AG04450 (cell line): ENCODE results near the gene TXN. TPM values are rescaled to one million over a fixed set of nuclear protein-coding genes. Genes with fewer than 3 reads are reported as not detected.
"Not testable (repeated sequence)": the region's sequence is repeated elsewhere in the genome, so short reads cannot be mapped to it uniquely, and the experiment has no call there.

Experiments used
- CTCF ChIA-PET: fragments of 300-600, 350-600 bp; formaldehyde crosslinking; extraction: SDS; loops from one replicate; lab custom pipeline; 2022; ENCODE audit warnings: antibody characterized with exemption, inconsistent platforms; lab: Charles Lee
- POLR2A ChIA-PET: fragments of 350-600 bp; formaldehyde crosslinking; extraction: SDS; loops from one replicate; lab custom pipeline; 2021; ENCODE audit warnings: antibody characterized with exemption, inconsistent platforms; lab: Yijun Ruan, JAX
- DNase-seq: peaks from one replicate; pipeline ENCODE4 v3.0.0-alpha.2; 2011; ENCODE audit warnings: low read depth, low spot score
- H3K27ac ChIP-seq: one replicate; pipeline ENCODE4 v1.5.1; 2012; ENCODE audit warnings: low read depth, low read length, control low read depth
- H3K27me3 ChIP-seq: one replicate; pipeline ENCODE4 v1.6.0; 2012; ENCODE audit warnings: low read length; ENCODE audit not compliant: control insufficient read depth, insufficient read depth
- H3K4me3 ChIP-seq: 2 replicates; pipeline ENCODE4 v1.5.1; 2011; ENCODE audit warnings: mild to moderate bottlenecking, low read depth, low read length, control low read depth
- H3K9me3 ChIP-seq: 2 replicates; pipeline ENCODE4 v1.5.1; 2012; ENCODE audit warnings: low read length; ENCODE audit not compliant: control insufficient read depth, insufficient read depth
- polyA plus RNA-seq: library from polyadenylated mRNA; depleted of rRNA; stranded (reverse); fragments of >200 nt; gene quantifications from 2 replicates; pipeline ENCODE4 v1.2.3, GENCODE V29; 2011
- TF ChIP-seq, protein P1 (sequence below): IDR thresholded peaks from 2 replicates; pipeline ENCODE4 v1.5.1; 2011; ENCODE audit warnings: low read depth, low read length, control low read depth, inconsistent platforms

Gene TXN
- polyA plus RNA-seq, 1 experiment = 630 TPM

DNA sequence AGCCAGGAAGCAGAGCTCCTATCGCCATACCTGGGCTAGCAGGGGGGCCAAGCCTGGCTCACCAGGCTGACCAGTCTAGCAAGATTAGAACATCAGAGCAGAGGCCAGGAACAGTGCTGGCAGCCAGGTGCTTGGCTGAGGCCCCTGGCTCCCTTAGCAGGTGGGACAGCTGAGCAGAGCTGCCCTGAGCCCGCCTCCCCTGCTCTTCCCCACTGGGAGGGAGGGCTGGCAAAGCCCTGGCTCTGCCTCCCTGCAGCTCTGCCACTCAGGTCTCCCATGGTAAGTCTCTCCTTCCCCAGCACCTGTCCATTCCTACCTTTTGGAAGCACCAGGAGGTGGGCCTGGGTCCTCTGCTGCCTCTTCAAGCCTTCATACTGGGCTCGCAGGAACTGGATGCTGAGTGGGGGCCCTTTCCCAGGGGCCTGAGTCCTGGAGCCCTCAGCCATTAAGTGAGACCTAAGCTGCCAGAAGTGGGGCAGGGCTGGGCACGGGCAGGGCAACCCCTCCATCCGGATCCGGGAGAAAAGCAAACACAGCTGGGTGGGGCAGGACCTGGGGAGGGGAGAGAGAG, 49.2 kb downstream of the TXN start:
- H3K4me3 ChIP-seq = no peak overlapping the region
- DNase-seq = no peak
- H3K9me3 ChIP-seq = no peaks in the 10 kb centered on the region
- peaks cover 31% of the 10 kb centered on the region for H3K27me3 ChIP-seq
- H3K27ac ChIP-seq = no peak overlapping the region
- CTCF ChIA-PET = no interaction called here
- TF ChIP-seq, protein P1, sequence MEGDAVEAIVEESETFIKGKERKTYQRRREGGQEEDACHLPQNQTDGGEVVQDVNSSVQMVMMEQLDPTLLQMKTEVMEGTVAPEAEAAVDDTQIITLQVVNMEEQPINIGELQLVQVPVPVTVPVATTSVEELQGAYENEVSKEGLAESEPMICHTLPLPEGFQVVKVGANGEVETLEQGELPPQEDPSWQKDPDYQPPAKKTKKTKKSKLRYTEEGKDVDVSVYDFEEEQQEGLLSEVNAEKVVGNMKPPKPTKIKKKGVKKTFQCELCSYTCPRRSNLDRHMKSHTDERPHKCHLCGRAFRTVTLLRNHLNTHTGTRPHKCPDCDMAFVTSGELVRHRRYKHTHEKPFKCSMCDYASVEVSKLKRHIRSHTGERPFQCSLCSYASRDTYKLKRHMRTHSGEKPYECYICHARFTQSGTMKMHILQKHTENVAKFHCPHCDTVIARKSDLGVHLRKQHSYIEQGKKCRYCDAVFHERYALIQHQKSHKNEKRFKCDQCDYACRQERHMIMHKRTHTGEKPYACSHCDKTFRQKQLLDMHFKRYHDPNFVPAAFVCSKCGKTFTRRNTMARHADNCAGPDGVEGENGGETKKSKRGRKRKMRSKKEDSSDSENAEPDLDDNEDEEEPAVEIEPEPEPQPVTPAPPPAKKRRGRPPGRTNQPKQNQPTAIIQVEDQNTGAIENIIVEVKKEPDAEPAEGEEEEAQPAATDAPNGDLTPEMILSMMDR = no peak
- POLR2A ChIA-PET = no interaction called here

DNA sequence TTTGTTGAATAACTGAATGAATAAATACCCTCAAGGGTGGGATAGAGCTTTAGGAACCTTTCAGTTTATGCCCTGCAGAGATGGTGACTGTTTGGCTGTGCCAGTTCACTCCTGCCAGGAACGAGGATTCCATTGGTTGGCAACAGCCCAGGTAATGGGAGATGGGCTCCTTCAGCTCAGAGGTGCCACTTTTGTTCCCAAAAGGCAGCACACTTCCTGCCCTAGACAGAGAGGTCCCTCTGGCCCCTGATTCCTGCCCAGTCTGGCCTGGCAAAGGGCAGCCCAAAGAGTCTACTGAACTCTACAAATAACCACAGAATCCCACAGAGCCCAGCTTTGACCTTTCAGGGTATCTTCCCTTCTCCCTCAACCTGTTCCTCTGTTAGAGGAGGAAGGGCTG, 49.9 kb downstream of the TXN start:
- ChIA-PET POLR2A (no interaction called here), CTCF (no interaction called here)
- H3K27ac ChIP-seq = no peak overlapping the region
- DNase-seq = no peak
- H3K27me3 ChIP-seq = peaks cover 31% of the 10 kb centered on the region
- no peak overlapping the region for H3K4me3 ChIP-seq
- no peaks in the 10 kb centered on the region for H3K9me3 ChIP-seq
- TF ChIP-seq, protein P1 = no peak

- DNase-seq, CTCF ChIA-PET, POLR2A ChIA-PET, H3K9me3 ChIP-seq, H3K27ac ChIP-seq, H3K4me3 ChIP-seq: not testable (repeated sequence)
- H3K27me3 ChIP-seq = peaks cover 31% of the 10 kb centered on the region
Observed at GRCh38 chr9:110205612-110206011, 50.7 kb downstream of the TXN start.

DNA sequence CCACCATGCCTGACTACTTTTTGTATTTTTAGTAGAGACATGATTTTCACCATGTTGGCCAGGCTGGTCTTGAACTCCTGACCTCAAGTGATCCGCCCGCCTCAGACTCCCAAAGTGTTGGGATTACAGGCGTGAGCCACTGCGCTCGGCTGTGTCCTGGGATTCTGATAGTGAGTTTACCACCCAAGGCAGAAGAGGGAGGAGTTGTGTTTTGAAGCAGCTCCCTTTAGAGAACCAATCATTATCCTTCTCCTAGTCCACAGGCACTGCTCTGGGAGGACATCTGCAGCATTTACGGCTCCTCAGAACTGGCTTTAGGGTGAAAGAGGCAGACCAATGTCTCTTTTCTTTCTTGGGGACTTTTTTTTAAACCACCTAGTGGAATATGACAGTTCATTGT, 54.1 kb downstream of the TXN start:
- Histone ChIP-seq H3K27me3 (peaks cover 19% of the 10 kb centered on the region), H3K4me3 (no peak overlapping the region), H3K9me3 (no peaks in the 10 kb centered on the region), H3K27ac (no peak overlapping the region)
- POLR2A ChIA-PET = no interaction called here
- TF ChIP-seq, protein P1 = no peak
- no peak for DNase-seq
- CTCF ChIA-PET = interaction anchor here (0.7 to 1.2 kb wide), 2 partner anchors 12 to 13 kb away, joined by 3 to 9 read pairs; no protein-coding TSS in a partner anchor

DNA sequence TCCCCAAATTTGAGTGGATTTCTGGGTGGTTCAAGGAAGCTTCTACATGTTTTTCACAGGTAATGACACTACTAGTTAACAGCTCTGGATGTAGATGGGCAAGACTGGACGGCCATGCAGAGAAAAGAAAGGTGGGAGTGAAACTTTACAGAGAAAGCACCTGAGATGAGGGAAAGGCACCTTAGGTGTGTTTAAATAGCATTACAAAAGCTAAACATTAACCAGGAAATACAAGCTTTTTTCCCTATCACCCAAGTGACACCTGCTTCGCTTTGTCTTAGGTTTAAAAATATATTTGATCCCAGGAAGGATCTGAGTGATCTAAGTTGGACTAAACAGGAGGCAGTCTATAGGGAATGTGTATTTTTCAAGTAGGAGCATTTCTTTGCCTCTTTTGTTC, 56.7 kb downstream of the TXN start:
- POLR2A ChIA-PET = no interaction called here
- no peak overlapping the region for H3K4me3 ChIP-seq
- CTCF ChIA-PET = interaction anchor here (1.0 kb wide), 1 partner anchor 16 kb away, joined by 6 read pairs; no protein-coding TSS in a partner anchor

More for the DNA sequence above, 56.7 kb downstream of the TXN start:
- Histone ChIP-seq H3K27me3 (peaks cover 6% of the 10 kb centered on the region), H3K9me3 (no peaks in the 10 kb centered on the region), H3K27ac (no peak overlapping the region)
- TF ChIP-seq, protein P1 = no peak
- no peak for DNase-seq
